ENCODE measurements around the gene FKBP1A. TPM values are rescaled to one million over a fixed set of nuclear protein-coding genes. Genes with fewer than 3 reads are reported as not detected.

Gene FKBP1A
- total and polyA plus RNA-seq, 2 donors from 2014 or later, result 220 to 260 TPM

DNA sequence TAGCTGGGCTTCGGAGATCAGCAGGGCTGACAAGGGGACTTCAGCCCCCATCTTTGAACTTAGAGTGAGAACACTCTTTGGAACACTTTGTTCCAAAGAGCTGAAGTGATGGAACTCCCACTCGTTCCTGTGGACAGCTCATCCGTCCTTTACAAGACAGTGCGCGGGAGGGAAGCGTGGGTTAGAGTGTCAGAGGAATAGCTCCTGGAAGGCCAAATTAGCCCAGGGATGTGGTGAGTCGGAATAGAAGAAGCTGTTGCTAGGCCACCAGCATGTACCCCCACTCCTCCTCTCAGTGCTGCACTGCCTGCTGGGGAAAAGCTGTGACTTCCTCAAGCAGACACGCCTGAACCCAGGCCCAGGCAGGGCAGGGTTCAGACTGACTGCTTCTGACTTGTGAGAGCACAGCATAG, 65.6 kb downstream of the FKBP1A start:
- H3K27me3 ChIP-seq (ENCODE audit: control insufficient read depth, insufficient read depth, low read length), result no peaks in the 10 kb centered on the region
- H3K27ac ChIP-seq (ENCODE audit: low read depth in 2 of 2, low read length in 2 of 2), result peak overlapping the region; percentile 99
- DNase-seq (peak in 4 of 5 donors; percentile 10 to 48 (median 34)), FAIRE-seq (no peak)
- peak overlapping the region in 1 of 3 donors; percentile 59 for H3K9ac ChIP-seq (ENCODE audit: low read length in 3 of 3)
- intact Hi-C loops (cut with DNase I), result no loop called here
- no peaks in the 10 kb centered on the region for H3K36me3 ChIP-seq (ENCODE audit: control insufficient read depth in 2 of 3, insufficient read depth in 3 of 3, low read length in 3 of 3)
- peaks cover 5 to 52% (median 50%) of the 10 kb centered on the region in 3 donors for H3K4me1 ChIP-seq (ENCODE audit: control insufficient read depth in 2 of 3, insufficient read depth in 2 of 3, low read depth in 1 of 3, low read length in 3 of 3)
- TF ChIP-seq, protein P1, sequence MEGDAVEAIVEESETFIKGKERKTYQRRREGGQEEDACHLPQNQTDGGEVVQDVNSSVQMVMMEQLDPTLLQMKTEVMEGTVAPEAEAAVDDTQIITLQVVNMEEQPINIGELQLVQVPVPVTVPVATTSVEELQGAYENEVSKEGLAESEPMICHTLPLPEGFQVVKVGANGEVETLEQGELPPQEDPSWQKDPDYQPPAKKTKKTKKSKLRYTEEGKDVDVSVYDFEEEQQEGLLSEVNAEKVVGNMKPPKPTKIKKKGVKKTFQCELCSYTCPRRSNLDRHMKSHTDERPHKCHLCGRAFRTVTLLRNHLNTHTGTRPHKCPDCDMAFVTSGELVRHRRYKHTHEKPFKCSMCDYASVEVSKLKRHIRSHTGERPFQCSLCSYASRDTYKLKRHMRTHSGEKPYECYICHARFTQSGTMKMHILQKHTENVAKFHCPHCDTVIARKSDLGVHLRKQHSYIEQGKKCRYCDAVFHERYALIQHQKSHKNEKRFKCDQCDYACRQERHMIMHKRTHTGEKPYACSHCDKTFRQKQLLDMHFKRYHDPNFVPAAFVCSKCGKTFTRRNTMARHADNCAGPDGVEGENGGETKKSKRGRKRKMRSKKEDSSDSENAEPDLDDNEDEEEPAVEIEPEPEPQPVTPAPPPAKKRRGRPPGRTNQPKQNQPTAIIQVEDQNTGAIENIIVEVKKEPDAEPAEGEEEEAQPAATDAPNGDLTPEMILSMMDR (IDR thresholded peaks at IDR 0.05; ENCODE audit: borderline replicate concordance, extremely low read depth, insufficient read depth), result no peak
- H3K9me3 ChIP-seq (ENCODE audit: control insufficient read depth in 2 of 3, insufficient read depth in 1 of 3, low read length in 3 of 3), result no peaks in the 10 kb centered on the region
- H3K4me3 ChIP-seq (ENCODE audit: low read length in 3 of 3), result peak overlapping the region in 1 of 3 donors; percentile 11

GRCh38 chr20:1326031-1326930, 66.6 kb downstream of the FKBP1A start:
- Histone ChIP-seq H3K9ac (ENCODE audit: low read length in 3 of 3) (peak overlapping the region; percentile 61 to 84 (median 83)), H3K4me1 (ENCODE audit: control insufficient read depth in 2 of 3, insufficient read depth in 2 of 3, low read depth in 1 of 3, low read length in 3 of 3) (peaks cover 5 to 54% (median 52%) of the 10 kb centered on the region in 3 donors), H3K4me3 (ENCODE audit: low read length in 3 of 3) (peak overlapping the region; percentile 72 to 89 (median 85)), H3K27me3 (ENCODE audit: control insufficient read depth, insufficient read depth, low read length) (no peaks in the 10 kb centered on the region), H3K27ac (ENCODE audit: low read depth in 2 of 2, low read length in 2 of 2) (peak overlapping the region; percentile 99), H3K36me3 (ENCODE audit: control insufficient read depth in 2 of 3, insufficient read depth in 3 of 3, low read length in 3 of 3) (no peaks in the 10 kb centered on the region), H3K9me3 (ENCODE audit: control insufficient read depth in 2 of 3, insufficient read depth in 1 of 3, low read length in 3 of 3) (no peaks in the 10 kb centered on the region)
- TF ChIP-seq, protein P1 (IDR thresholded peaks at IDR 0.05; ENCODE audit: borderline replicate concordance, extremely low read depth, insufficient read depth), result no peak
- intact Hi-C loops (cut with DNase I), result no loop called here
- FAIRE-seq, result no peak
- DNase-seq, result peak in 2 of 5 donors; percentile 1 to 9

GRCh38 chr20:1325173-1326030, 67.5 kb downstream of the FKBP1A start:
- TF ChIP-seq, protein P1 (IDR thresholded peaks at IDR 0.05; ENCODE audit: borderline replicate concordance, extremely low read depth, insufficient read depth), result no peak
- intact Hi-C loops (cut with DNase I), result no loop called here

More at GRCh38 chr20:1325173-1326030, 67.5 kb downstream of the FKBP1A start:
- Histone ChIP-seq H3K36me3 (ENCODE audit: control insufficient read depth in 2 of 3, insufficient read depth in 3 of 3, low read length in 3 of 3) (no peaks in the 10 kb centered on the region), H3K27me3 (ENCODE audit: control insufficient read depth, insufficient read depth, low read length) (no peaks in the 10 kb centered on the region), H3K4me1 (ENCODE audit: control insufficient read depth in 2 of 3, insufficient read depth in 2 of 3, low read depth in 1 of 3, low read length in 3 of 3) (peaks cover 5 to 52% (median 47%) of the 10 kb centered on the region in 3 donors), H3K9ac (ENCODE audit: low read length in 3 of 3) (peak overlapping the region; percentile 83 to 87 (median 84)), H3K9me3 (ENCODE audit: control insufficient read depth in 2 of 3, insufficient read depth in 1 of 3, low read length in 3 of 3) (no peaks in the 10 kb centered on the region), H3K27ac (ENCODE audit: low read depth in 2 of 2, low read length in 2 of 2) (peak overlapping the region; percentile 99), H3K4me3 (ENCODE audit: low read length in 3 of 3) (peak overlapping the region; percentile 72 to 89 (median 85))
- DNase-seq (peak; percentile 97 to 99 (median 99)), FAIRE-seq (peak; percentile 64)

Measured in kidney (tissue), 14 donors.